ENCODE data around the gene TRNAU1AP.

The TRNAU1AP gene

DNA sequence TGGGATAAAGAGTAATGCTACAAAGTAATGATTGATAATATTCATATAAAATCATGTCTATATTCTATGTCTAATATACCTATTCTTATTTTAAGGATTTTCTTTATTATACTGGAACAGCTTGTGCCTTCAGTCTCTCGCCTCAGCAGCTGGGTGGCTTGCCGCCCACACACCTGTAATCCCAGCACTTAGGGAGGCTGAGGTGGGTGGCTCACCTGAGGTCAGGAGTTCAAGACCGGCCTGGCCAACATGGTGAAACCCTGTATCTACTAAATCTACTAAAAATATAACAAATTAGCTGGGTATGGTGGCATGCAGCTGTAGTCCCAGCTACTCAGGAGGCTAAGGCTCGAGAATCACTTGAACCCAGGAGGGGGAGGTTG is 7.6 kb upstream of the TRNAU1AP start:
- ChIA-PET CTCF (interaction anchor here (0.9 to 1.0 kb wide), 2 partner anchors 25 to 185 kb away, joined by 3 read pairs; no protein-coding TSS in a partner anchor), POLR2A (interaction anchor here (0.7 to 0.9 kb wide), 2 partner anchors 35 to 40 kb away, joined by 4 to 5 read pairs; no protein-coding TSS in a partner anchor)
- H3K4me3 ChIP-seq (ENCODE audit: low read depth, low read length): no peak overlapping the region
- TF ChIP-seq, protein P1, sequence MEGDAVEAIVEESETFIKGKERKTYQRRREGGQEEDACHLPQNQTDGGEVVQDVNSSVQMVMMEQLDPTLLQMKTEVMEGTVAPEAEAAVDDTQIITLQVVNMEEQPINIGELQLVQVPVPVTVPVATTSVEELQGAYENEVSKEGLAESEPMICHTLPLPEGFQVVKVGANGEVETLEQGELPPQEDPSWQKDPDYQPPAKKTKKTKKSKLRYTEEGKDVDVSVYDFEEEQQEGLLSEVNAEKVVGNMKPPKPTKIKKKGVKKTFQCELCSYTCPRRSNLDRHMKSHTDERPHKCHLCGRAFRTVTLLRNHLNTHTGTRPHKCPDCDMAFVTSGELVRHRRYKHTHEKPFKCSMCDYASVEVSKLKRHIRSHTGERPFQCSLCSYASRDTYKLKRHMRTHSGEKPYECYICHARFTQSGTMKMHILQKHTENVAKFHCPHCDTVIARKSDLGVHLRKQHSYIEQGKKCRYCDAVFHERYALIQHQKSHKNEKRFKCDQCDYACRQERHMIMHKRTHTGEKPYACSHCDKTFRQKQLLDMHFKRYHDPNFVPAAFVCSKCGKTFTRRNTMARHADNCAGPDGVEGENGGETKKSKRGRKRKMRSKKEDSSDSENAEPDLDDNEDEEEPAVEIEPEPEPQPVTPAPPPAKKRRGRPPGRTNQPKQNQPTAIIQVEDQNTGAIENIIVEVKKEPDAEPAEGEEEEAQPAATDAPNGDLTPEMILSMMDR (IDR thresholded peaks at IDR 0.05; ENCODE audit: insufficient read depth, low read length, missing control alignments): no peak
- DNase-seq (ENCODE audit: low read depth, low spot score): no peak

DNA sequence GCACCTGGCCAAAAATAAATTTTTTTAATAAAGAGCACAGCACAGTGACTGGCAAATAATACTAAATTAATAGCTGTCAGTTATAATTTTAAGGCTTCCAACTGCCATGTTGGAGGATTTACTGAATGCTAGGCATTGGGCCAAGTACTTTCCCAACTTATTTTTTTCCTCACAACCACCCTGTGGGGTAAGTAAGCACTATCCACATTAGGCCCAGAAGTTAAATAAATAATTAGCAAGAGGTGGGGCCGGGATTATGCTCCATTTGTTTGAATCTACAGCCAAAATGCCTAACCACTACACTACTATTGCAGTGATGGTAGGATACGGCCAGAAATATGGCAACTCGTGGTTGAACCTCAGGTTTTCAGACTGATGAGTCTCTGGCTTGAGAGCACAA is 4.6 kb upstream of the TRNAU1AP start:
- no peak for DNase-seq (ENCODE audit: low read depth, low spot score)
- POLR2A ChIA-PET: no interaction called here
- CTCF ChIA-PET: no interaction called here
- no peak overlapping the region for H3K4me3 ChIP-seq (ENCODE audit: low read depth, low read length)
- TF ChIP-seq, protein P1 (IDR thresholded peaks at IDR 0.05; ENCODE audit: insufficient read depth, low read length, missing control alignments): no peak

DNA sequence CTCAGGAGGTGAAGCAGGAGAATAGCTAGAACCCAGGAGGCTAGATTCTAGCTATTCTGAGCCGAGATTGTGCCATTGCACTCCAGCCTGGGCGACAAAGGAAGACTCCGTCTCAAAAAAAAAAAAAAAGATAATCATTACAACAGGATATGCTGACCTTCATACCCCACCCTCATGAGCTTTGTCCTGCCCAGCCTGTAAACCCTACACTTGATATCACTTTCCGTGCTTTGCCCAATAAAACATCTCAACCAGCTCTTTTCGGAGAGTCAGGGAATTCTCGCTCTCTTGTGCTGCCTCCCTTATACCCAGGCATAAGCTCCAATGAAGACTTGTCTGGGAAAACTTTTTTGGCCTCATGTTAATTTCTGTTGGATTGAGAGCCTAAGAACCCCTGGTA is 1.5 kb upstream of the TRNAU1AP start:
- ChIA-PET POLR2A (interaction anchor here (1.1 to 2.4 kb wide), 2 partner anchors 29 to 31 kb away, joined by 4 to 12 read pairs; no protein-coding TSS in a partner anchor), CTCF (interaction anchor here (0.8 to 1.0 kb wide), 2 partner anchors 31 to 326 kb away, joined by 3 read pairs; no protein-coding TSS in a partner anchor)
- H3K4me3 ChIP-seq (ENCODE audit: low read depth, low read length): no peak overlapping the region
- no peak for DNase-seq (ENCODE audit: low read depth, low spot score)
- TF ChIP-seq, protein P1 (IDR thresholded peaks at IDR 0.05; ENCODE audit: insufficient read depth, low read length, missing control alignments): no peak

DNA sequence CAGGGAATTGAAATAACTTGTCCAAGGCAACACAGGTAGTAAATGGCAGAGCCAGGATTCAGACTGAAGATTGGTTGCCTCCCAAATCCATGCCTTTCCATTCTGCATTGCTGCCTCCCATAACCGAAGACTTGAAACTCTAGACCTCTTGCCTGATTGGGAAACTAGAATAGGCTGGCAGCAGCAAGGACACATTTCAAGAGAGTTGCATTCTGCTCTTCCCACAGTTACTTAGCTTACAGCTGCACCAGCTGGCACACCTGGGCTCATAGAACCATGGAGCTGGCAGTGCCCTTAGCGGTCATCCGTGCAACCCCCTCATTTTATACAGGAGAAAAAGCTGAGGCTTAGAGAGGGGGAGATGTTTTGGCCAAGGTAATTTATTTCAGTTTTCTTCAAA is 8.0 kb downstream of the TRNAU1AP start:
- H3K4me3 ChIP-seq (ENCODE audit: low read depth, low read length): no peak overlapping the region
- TF ChIP-seq, protein P1 (IDR thresholded peaks at IDR 0.05; ENCODE audit: insufficient read depth, low read length, missing control alignments): no peak
- no peak for DNase-seq (ENCODE audit: low read depth, low spot score)
- ChIA-PET CTCF (no interaction called here), POLR2A (interaction anchor here (1.8 kb wide), 1 partner anchor 20 kb away, joined by 7 read pairs; no protein-coding TSS in a partner anchor)

DNA sequence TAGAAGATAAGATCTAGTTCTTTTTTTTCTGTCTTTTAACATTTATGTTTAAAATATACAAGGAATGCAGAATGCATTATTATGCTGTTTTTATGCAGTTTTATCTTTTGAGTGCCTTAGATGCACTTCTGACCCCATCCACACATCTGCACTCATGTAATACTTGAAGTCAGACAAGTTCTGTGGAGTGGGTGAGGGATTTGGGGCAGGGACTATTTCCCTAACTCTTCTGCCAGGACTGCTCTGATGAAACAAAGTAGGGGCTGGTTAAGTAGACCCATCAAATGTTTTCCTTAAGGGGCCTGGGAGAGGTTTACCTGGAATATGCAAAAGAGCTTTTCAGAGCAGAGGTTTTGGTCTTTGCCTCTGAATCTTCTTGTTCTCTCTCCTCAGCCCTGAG is 11.4 kb downstream of the TRNAU1AP start:
- H3K4me3 ChIP-seq (ENCODE audit: low read depth, low read length): no peak overlapping the region
- ChIA-PET CTCF (interaction anchor here (0.5 kb wide), 1 partner anchor 9 kb away, joined by 3 read pairs; no protein-coding TSS in a partner anchor), POLR2A (interaction anchor here (1.0 to 1.6 kb wide), 2 partner anchors 11 to 14 kb away, joined by 3 to 5 read pairs; partner anchors contain the start of gene TRNAU1AP)
- no peak for DNase-seq (ENCODE audit: low read depth, low spot score)
- TF ChIP-seq, protein P1 (IDR thresholded peaks at IDR 0.05; ENCODE audit: insufficient read depth, low read length, missing control alignments): no peak

DNA sequence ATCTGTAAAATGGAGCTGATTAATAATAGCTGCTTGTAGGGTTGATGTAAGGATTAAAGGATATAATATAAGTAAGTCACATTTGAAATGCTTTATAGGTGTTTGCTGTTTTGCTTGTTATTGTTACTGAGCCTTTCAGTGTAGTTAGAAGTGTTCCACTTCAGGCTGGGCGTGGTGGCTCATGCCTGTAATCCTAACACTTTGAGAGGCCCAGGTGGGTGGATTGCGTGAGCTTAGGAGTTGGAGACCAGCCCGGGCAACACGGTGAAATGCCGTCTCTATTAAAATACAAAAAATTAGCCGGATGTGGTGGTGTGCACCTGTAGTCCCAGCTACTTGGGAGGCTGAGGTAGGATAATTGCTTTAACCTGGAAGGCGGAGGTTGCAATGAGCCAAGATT is 12.2 kb downstream of the TRNAU1AP start:
- no peak overlapping the region for H3K4me3 ChIP-seq (ENCODE audit: low read depth, low read length)
- TF ChIP-seq, protein P1 (IDR thresholded peaks at IDR 0.05; ENCODE audit: insufficient read depth, low read length, missing control alignments): no peak
- POLR2A ChIA-PET: interaction anchor here (0.6 to 1.0 kb wide), 2 partner anchors 14 to 38 kb away, joined by 3 to 6 read pairs; no protein-coding TSS in a partner anchor
- no peak for DNase-seq (ENCODE audit: low read depth, low spot score)
- CTCF ChIA-PET: interaction anchor here (0.5 to 1.3 kb wide), 2 partner anchors 10 to 16 kb away, joined by 3 read pairs; no protein-coding TSS in a partner anchor
